PC-9 (cell line): Measurements from ENCODE around the gene MOCOS. TPM values are rescaled to one million over a fixed set of nuclear protein-coding genes. Genes with fewer than 3 reads are reported as not detected.

Source experiments
- BruUV-seq: library from RNA; stranded (reverse); fragments of 400-500 nt; replicated peaks from 2 replicates; lab custom pipeline; 2021; lab: Mats Ljungman, UMichigan
- CTCF ChIA-PET: fragments of 300-600 bp; sonication (Branson Sonifier 250); formaldehyde crosslinking; loops from one replicate; lab custom pipeline; 2022; ENCODE audit warnings: antibody characterized with exemption; lab: Charles Lee
- POLR2A ChIA-PET: fragments of 300-600 bp; sonication (Branson Sonifier 250); formaldehyde crosslinking; loops from one replicate; lab custom pipeline; 2022; ENCODE audit warnings: antibody characterized with exemption; ENCODE audit not compliant: unreplicated experiment; lab: Charles Lee
- DNase-seq, 2 experiments: peaks; one replicate each; pipeline versions ENCODE4 v3.0.0 to v3.0.0-alpha.2; 2015 to 2022; ENCODE audit warnings: mixed read lengths in 1 of 2
- H2AFZ ChIP-seq: fragments of 200-600 bp; sonication (generic); 2 replicates; pipeline ENCODE4 v1.8.1; 2017; ENCODE audit warnings: antibody characterized with exemption
- H3F3A ChIP-seq: fragments of 200-600 bp; sonication (generic); 2 replicates; pipeline ENCODE4 v1.8.1; 2017; ENCODE audit warnings: antibody characterized with exemption, mild to moderate bottlenecking, low read depth; ENCODE audit not compliant: insufficient read depth
- H3K27ac ChIP-seq: fragments of 200-600 bp; sonication (generic); 2 replicates; pipeline ENCODE4 v1.6.1; 2016; ENCODE audit warnings: mixed run types
- H3K27me3 ChIP-seq: fragments of 200-600 bp; sonication (generic); 2 replicates; pipeline ENCODE4 v1.6.1; 2016; ENCODE audit warnings: low read depth, mixed run types; ENCODE audit not compliant: insufficient read depth
- H3K36me3 ChIP-seq: fragments of 200-600 bp; sonication (generic); 2 replicates; pipeline ENCODE4 v1.6.1; 2016; ENCODE audit warnings: low read depth, mixed run types
- H3K4me1 ChIP-seq: fragments of 200-600 bp; sonication (generic); replicated peaks from 2 replicates; pipeline ENCODE4 v1.6.1; 2016; ENCODE audit warnings: mixed run types; ENCODE audit not compliant: insufficient read depth
- H3K4me2 ChIP-seq: fragments of 200-600 bp; sonication (generic); 2 replicates; pipeline ENCODE4 v1.6.1; 2017; ENCODE audit warnings: mixed run types
- H3K4me3 ChIP-seq: fragments of 200-600 bp; sonication (generic); 2 replicates; pipeline ENCODE4 v1.6.1; 2016; ENCODE audit warnings: mixed run types
- H3K79me2 ChIP-seq: fragments of 200-600 bp; sonication (generic); 2 replicates; pipeline ENCODE4 v1.6.1; 2017; ENCODE audit warnings: low read depth, mixed run types
- H3K9me2 ChIP-seq: fragments of 200-600 bp; sonication (generic); 2 replicates; pipeline ENCODE4 v1.8.1; 2017; ENCODE audit warnings: mild to moderate bottlenecking; ENCODE audit not compliant: insufficient read depth
- H3K9me3 ChIP-seq: fragments of 200-600 bp; sonication (generic); 2 replicates; pipeline ENCODE4 v1.8.1; 2016; ENCODE audit warnings: low read depth; ENCODE audit not compliant: insufficient read depth
- H4K20me1 ChIP-seq: fragments of 200-600 bp; sonication (generic); 2 replicates; pipeline ENCODE4 v1.8.1; 2017; ENCODE audit not compliant: insufficient read depth
- EZH2 ChIP-seq: fragments of 200-600 bp; sonication (generic); IDR thresholded peaks from 2 replicates; pipeline ENCODE4 v1.8.0; 2017; ENCODE audit warnings: antibody characterized with exemption, low read depth
- intact Hi-C: fragments of 100-400 bp; cut with micrococcal nuclease; formaldehyde crosslinking; loops from one replicate; pipeline ENCODE4 v1.10.0; 2022; ENCODE audit not compliant: unreplicated experiment
- total RNA-seq: library from RNA; stranded (reverse); gene quantifications from 2 replicates; pipeline ENCODE4 v1.2.3, GENCODE V29; 2021
- TF ChIP-seq, protein P1 (sequence below): fragments of 200-600 bp; sonication (generic); conservative IDR thresholded peaks from 2 replicates; pipeline ENCODE4 v1.6.1; 2017; ENCODE audit warnings: mixed run types, antibody characterized with exemption, mild to moderate bottlenecking, moderate library complexity

The MOCOS gene
- total RNA-seq, 1 experiment from 2014 or later = 30.4 TPM

DNA sequence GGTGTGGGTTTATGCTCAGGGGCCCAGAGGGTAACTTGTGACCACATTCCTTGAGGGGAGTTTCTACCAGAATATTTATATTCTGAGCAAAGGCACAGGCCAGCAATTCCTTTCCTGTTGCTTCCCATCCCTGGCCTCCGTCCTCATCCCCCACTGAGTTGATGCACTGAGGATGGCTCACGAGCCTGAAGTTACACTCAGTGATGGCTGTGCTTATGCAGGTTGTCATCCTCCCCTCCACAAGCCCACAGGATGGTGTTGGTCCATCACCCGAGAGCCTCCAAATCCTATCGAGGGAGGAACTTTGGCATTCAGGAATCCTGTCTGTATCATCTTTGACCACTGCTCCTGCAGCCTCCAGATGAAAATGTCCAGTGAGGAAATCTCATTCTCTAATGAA is 81.9 kb downstream of the MOCOS start:
- H3K4me2 ChIP-seq = no peak overlapping the region
- intact Hi-C loops = no loop called here
- H4K20me1 ChIP-seq = no peaks in the 10 kb centered on the region
- no peaks in the 10 kb centered on the region for H3K27me3 ChIP-seq
- DNase-seq = no peak
- no peaks in the 10 kb centered on the region for H3K4me1 ChIP-seq
- no peak overlapping the region for H3K27ac ChIP-seq
- no peaks in the 10 kb centered on the region for H3K9me3 ChIP-seq
- no TSS peak for BruUV-seq
- H3K9me2 ChIP-seq = no peaks in the 10 kb centered on the region
- no peaks in the 10 kb centered on the region for H3F3A ChIP-seq
- no peak overlapping the region for H3K4me3 ChIP-seq
- H2AFZ ChIP-seq = no peak overlapping the region
- no peaks in the 10 kb centered on the region; the same call in 1 of the 2 replicates for H3K36me3 ChIP-seq
- TF ChIP-seq EZH2 = no peak
- TF ChIP-seq, protein P1, sequence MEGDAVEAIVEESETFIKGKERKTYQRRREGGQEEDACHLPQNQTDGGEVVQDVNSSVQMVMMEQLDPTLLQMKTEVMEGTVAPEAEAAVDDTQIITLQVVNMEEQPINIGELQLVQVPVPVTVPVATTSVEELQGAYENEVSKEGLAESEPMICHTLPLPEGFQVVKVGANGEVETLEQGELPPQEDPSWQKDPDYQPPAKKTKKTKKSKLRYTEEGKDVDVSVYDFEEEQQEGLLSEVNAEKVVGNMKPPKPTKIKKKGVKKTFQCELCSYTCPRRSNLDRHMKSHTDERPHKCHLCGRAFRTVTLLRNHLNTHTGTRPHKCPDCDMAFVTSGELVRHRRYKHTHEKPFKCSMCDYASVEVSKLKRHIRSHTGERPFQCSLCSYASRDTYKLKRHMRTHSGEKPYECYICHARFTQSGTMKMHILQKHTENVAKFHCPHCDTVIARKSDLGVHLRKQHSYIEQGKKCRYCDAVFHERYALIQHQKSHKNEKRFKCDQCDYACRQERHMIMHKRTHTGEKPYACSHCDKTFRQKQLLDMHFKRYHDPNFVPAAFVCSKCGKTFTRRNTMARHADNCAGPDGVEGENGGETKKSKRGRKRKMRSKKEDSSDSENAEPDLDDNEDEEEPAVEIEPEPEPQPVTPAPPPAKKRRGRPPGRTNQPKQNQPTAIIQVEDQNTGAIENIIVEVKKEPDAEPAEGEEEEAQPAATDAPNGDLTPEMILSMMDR = no peak
- no peaks in the 10 kb centered on the region for H3K79me2 ChIP-seq
- POLR2A ChIA-PET = no interaction called here
- CTCF ChIA-PET = no interaction called here

- Histone ChIP-seq H3F3A (no peaks in the 10 kb centered on the region), H4K20me1 (no peaks in the 10 kb centered on the region), H2AFZ (no peak overlapping the region), H3K9me3 (no peaks in the 10 kb centered on the region), H3K79me2 (no peaks in the 10 kb centered on the region), H3K4me3 (no peak overlapping the region), H3K27me3 (no peaks in the 10 kb centered on the region), H3K36me3 (no peaks in the 10 kb centered on the region; the same call in 1 of the 2 replicates), H3K4me2 (no peak overlapping the region), H3K4me1 (no peaks in the 10 kb centered on the region), H3K27ac (no peak overlapping the region), H3K9me2 (no peaks in the 10 kb centered on the region)
- ChIA-PET CTCF (no interaction called here), POLR2A (no interaction called here)
- TF ChIP-seq, protein P1 = no peak
- no peak for TF ChIP-seq EZH2
- no TSS peak for BruUV-seq
- intact Hi-C loops = no loop called here
- DNase-seq = no peak
These were observed 83.9 kb downstream of the MOCOS start for GRCh38 chr18:36271153-36271552.

DNA sequence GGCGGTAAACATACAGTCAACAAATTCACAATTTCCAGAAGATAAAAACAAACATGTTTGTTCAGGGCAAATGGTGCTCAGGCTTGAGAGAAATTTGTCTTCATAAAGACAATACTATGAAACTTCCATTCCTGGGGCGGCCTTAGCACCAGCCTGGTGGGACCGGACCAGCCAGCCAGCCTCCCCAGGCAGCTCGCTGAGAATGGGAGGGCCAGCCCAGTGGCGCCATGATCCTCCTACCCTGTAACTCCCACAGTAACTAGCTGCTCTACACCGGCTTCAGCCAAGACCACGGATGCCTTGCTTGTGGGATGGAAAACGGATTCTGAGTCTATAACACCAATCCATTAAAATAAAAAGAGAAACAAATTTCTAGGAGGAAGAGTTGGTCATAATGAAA is 86.0 kb downstream of the MOCOS start:
- DNase-seq = no peak
- Histone ChIP-seq H3K27ac (no peak overlapping the region), H3K9me3 (no peaks in the 10 kb centered on the region), H3K4me2 (no peak overlapping the region), H3K9me2 (no peaks in the 10 kb centered on the region), H3K27me3 (no peaks in the 10 kb centered on the region), H3K4me1 (no peaks in the 10 kb centered on the region), H3F3A (0 out of 2 replicates have a peak, but pooled peaks cover 3% of the 10 kb centered on the region), H3K4me3 (no peak overlapping the region), H2AFZ (no peak overlapping the region), H3K79me2 (no peaks in the 10 kb centered on the region), H3K36me3 (no peaks in the 10 kb centered on the region), H4K20me1 (no peaks in the 10 kb centered on the region)
- ChIA-PET POLR2A (no interaction called here), CTCF (no interaction called here)
- TF ChIP-seq, protein P1 = no peak
- no peak for TF ChIP-seq EZH2
- intact Hi-C loops = no loop called here
- BruUV-seq = no TSS peak
